HepG2 (cell line): ENCODE results near the gene LRFN2. TPM values are rescaled to one million over a fixed set of nuclear protein-coding genes. Genes with fewer than 3 reads are reported as not detected.

Experiments
- ATAC-seq: fragments of 200-7000 bp; cut with Tn5 transposase; 3 replicates; pipeline ENCODE4 v1.9.1; 2020; ENCODE audit warnings: mild to moderate bottlenecking, moderate library complexity
- BruUV-seq: library from RNA; stranded (reverse); fragments of 400-500 nt; replicated peaks from 2 replicates; lab custom pipeline; 2021; lab: Mats Ljungman, UMichigan
- CTCF ChIA-PET: fragments of 300-600 bp; formaldehyde crosslinking; extraction: SDS; loops from one replicate; lab custom pipeline; 2021; ENCODE audit warnings: low total read pairs, inconsistent platforms, low intra/inter-chr PET ratio; lab: Yijun Ruan, JAX
- POLR2A ChIA-PET: fragments of 350-600 bp; sonication (Branson Sonifier 250); formaldehyde crosslinking; loops from one replicate; lab custom pipeline; 2020; ENCODE audit warnings: antibody characterized with exemption, inconsistent platforms; lab: Yijun Ruan, JAX
- DNase-seq: peaks from one replicate; pipeline ENCODE4 v3.0.0-alpha.2; 2015; ENCODE audit warnings: low spot score
- FAIRE-seq: peaks from 3 replicates; lab custom pipeline; 2011; peaks lifted over from hg19 to GRCh38; lab: Jason Lieb, UNC
- H2AFZ ChIP-seq: one replicate; pipeline ENCODE4 v1.6.1; 2011; ENCODE audit warnings: low read length, inconsistent platforms
- H3K27ac ChIP-seq: fragments of 300-600 bp; 3 replicates; pipeline ENCODE4 v1.8.0; 2011; ENCODE audit warnings: mixed run types, mild to moderate bottlenecking, mixed read lengths, low read length, inconsistent platforms; ENCODE audit not compliant: insufficient read depth; ENCODE audit errors: extremely low read length
- H3K27me3 ChIP-seq, 2 experiments: fragments of 200-600 bp in 1 of 2; 2 replicates in 1 of 2; 3 replicates in 1 of 2; pipeline versions ENCODE4 v1.6.0 to v1.8.0; 2011; ENCODE audit warnings: low read length in 2 of 2, mild to moderate bottlenecking in 2 of 2, moderate library complexity in 2 of 2, inconsistent platforms in 1 of 2; ENCODE audit not compliant: insufficient read depth in 2 of 2, control insufficient read depth in 1 of 2
- H3K36me3 ChIP-seq, 2 experiments: fragments of 200-600 bp in 1 of 2; replicated peaks in 1 of 2; 2 replicates in 1 of 2; 3 replicates in 1 of 2; pipeline versions ENCODE4 v1.5.1 to v1.8.0; 2011; ENCODE audit warnings: low read length in 2 of 2, inconsistent platforms in 1 of 2; ENCODE audit not compliant: insufficient read depth in 2 of 2, control insufficient read depth in 1 of 2
- H3K4me1 ChIP-seq: 2 replicates; pipeline ENCODE4 v1.5.1; 2012; ENCODE audit warnings: low read length, inconsistent platforms; ENCODE audit not compliant: insufficient read depth
- H3K4me2 ChIP-seq: 2 replicates; pipeline ENCODE4 v1.6.0; 2011; ENCODE audit warnings: low read depth, low read length, inconsistent platforms
- H3K4me3 ChIP-seq, 3 experiments: fragments of 200-600 bp in 1 of 3; sonication (generic), shearing (Covaris generic) in 1 of 3; replicated peaks in 1 of 3; 2 replicates each; pipeline ENCODE4 v1.5.1; 2011 to 2016; ENCODE audit warnings: low read length in 3 of 3, inconsistent platforms in 2 of 3, low read depth in 2 of 3, mild to moderate bottlenecking in 2 of 3, control low read depth in 1 of 3, mixed read lengths in 1 of 3; ENCODE audit not compliant: insufficient read depth in 1 of 3
- H3K79me2 ChIP-seq: one replicate; pipeline ENCODE4 v1.6.1; 2011; ENCODE audit warnings: low read length, inconsistent platforms; ENCODE audit not compliant: insufficient read depth
- H3K9ac ChIP-seq: 2 replicates; pipeline ENCODE4 v1.6.0; 2011; ENCODE audit warnings: mild to moderate bottlenecking, low read depth, low read length, inconsistent platforms; ENCODE audit not compliant: insufficient read depth
- H3K9me3 ChIP-seq: 2 replicates; pipeline ENCODE4 v1.5.1; 2012; ENCODE audit warnings: mild to moderate bottlenecking, low read length
- H4K20me1 ChIP-seq: 2 replicates; pipeline ENCODE4 v1.6.0; 2011; ENCODE audit warnings: inconsistent platforms, mild to moderate bottlenecking, low read length, moderate library complexity; ENCODE audit not compliant: insufficient read depth
- CEBPG ChIP-seq: IDR thresholded peaks from 2 replicates; pipeline ENCODE4 v1.6.1; 2016
- CENPBD1 ChIP-seq: sonication (generic); formaldehyde crosslinking; IDR thresholded peaks from 2 replicates; pipeline ENCODE4 v1.8.0; 2022; ENCODE audit warnings: missing genetic modification reagents, low read depth, mild to moderate bottlenecking, borderline replicate concordance
- CTCF ChIP-seq: sonication (generic); formaldehyde crosslinking; IDR thresholded peaks from 2 replicates; pipeline ENCODE4 v1.5.0; 2020; ENCODE audit warnings: mild to moderate bottlenecking, missing genetic modification reagents, moderate library complexity
- HIC2 ChIP-seq: sonication (generic); formaldehyde crosslinking; IDR thresholded peaks from 2 replicates; pipeline ENCODE4 v1.9.0; 2022; ENCODE audit warnings: low read depth, missing genetic modification reagents
- MAFF ChIP-seq: IDR thresholded peaks from 2 replicates; pipeline ENCODE4 v1.6.1; 2011; ENCODE audit warnings: low read depth, low read length, improper control_type of control experiment
- MAFK ChIP-seq, 2 experiments: IDR thresholded peaks in 1 of 2; conservative IDR thresholded peaks in 1 of 2; 2 replicates each; pipeline ENCODE4 v1.6.1; 2011; ENCODE audit warnings: improper control_type of control experiment in 2 of 2, low read length in 2 of 2
- PRMT3 ChIP-seq: sonication (generic); formaldehyde crosslinking; IDR thresholded peaks from 2 replicates; pipeline ENCODE4 v1.8.1; 2022; ENCODE audit warnings: low read depth, mild to moderate bottlenecking, moderate library complexity, missing genetic modification reagents, borderline replicate concordance
- SMC3 ChIP-seq: IDR thresholded peaks from 2 replicates; pipeline ENCODE4 v1.6.1; 2011; ENCODE audit warnings: low read length, improper control_type of control experiment
- STAG1 ChIP-seq: sonication (generic); formaldehyde crosslinking; IDR thresholded peaks from 2 replicates; pipeline ENCODE4 v1.4.0; 2020; ENCODE audit warnings: missing genetic modification reagents
- XRCC5 ChIP-seq: fragments of 200-400 bp; formaldehyde crosslinking; optimal IDR thresholded peaks from 2 replicates; pipeline ENCODE3; 2017; ENCODE audit warnings: mild to moderate bottlenecking, low read length
- ZNF496 ChIP-seq: sonication (generic); formaldehyde crosslinking; IDR thresholded peaks from 2 replicates; pipeline ENCODE4 v1.8.1; 2023; ENCODE audit warnings: mild to moderate bottlenecking, moderate library complexity, missing genetic modification reagents; ENCODE audit not compliant: insufficient replicate concordance
- ZNF616 ChIP-seq: sonication (generic); formaldehyde crosslinking; IDR thresholded peaks from 2 replicates; pipeline ENCODE4 v1.5.0; 2020; ENCODE audit warnings: low read depth, mild to moderate bottlenecking, missing genetic modification reagents
- ZNF619 ChIP-seq: sonication (generic); formaldehyde crosslinking; IDR thresholded peaks from 2 replicates; pipeline ENCODE4 v1.4.0; 2020; ENCODE audit warnings: mild to moderate bottlenecking, missing genetic modification reagents
- WGBS: methylation state at CpG from one replicate; pipeline ENCODE4 v1.1.6; 2017; ENCODE audit warnings: low lambda C conversion rate; 5-methylcytosine and 5-hydroxymethylcytosine counted together
- in situ Hi-C: cut with HindIII; loops from 2 replicates; pipeline ENCODE4 v1.10.0; 2017; ENCODE audit warnings: low pct_unique_long_range_greater_than_20kb; ENCODE audit not compliant: extremely low pct_ligation_motif_present
- intact Hi-C: fragments of 100-400 bp; cut with micrococcal nuclease; formaldehyde crosslinking; loops from one replicate; pipeline ENCODE4 v1.10.0; 2022; ENCODE audit not compliant: unreplicated experiment
- polyA plus RNA-seq, 8 experiments: library from polyadenylated mRNA; depleted of rRNA in 3 of 8; stranded (reverse) in 7 of 8; unstranded in 1 of 8; fragments of >200 nt; fragmentation: Illumina TruSeq in 4 of 8; extraction: Trizol in 4 of 8; gene quantifications; 2 replicates each; pipeline versions ENCODE4 v1.2.1 to v1.2.3, GENCODE V29; 2011 to 2016; ENCODE audit warnings: low read depth in 4 of 8, missing spikeins in 1 of 8, mixed read lengths in 1 of 8; ENCODE audit not compliant: insufficient read depth in 1 of 8
- total RNA-seq, 5 experiments: library from RNA; depleted of rRNA; stranded (reverse); fragments of >200 nt; fragmentation: Illumina TruSeq; extraction: Trizol; gene quantifications; 2 replicates each; pipeline ENCODE4 v1.2.3, GENCODE V29; 2016; ENCODE audit warnings: low read depth in 1 of 5

Gene LRFN2
- total and polyA plus RNA-seq, 2 of the 13 experiments (the other 11 are each of a cell fraction or from before 2014, with no cell fraction given) = not detected

- TF ChIP-seq CENPBD1 = no peak
- TF ChIP-seq, all 625 proteins: peak for 0
Observed at GRCh38 chr6:40551966-40552505, 35.1 kb downstream of the LRFN2 start (continued).

- FAIRE-seq (peak; percentile 74), DNase-seq (peak; percentile 54), ATAC-seq (peak; percentile 81)
- Histone ChIP-seq H3K27ac (no peak overlapping the region), H3K4me1 (no peaks in the 10 kb centered on the region), H4K20me1 (no peaks in the 10 kb centered on the region), H3K4me2 (no peak overlapping the region), H3K9ac (no peak overlapping the region), H3K4me3 (no peak overlapping the region), H3K27me3 (peaks cover 0 to 13% of the 10 kb centered on the region in 2 experiments; a peak in 4 of 5 replicates), H2AFZ (no peak overlapping the region), H3K36me3 (no peaks in the 10 kb centered on the region), H3K79me2 (no peaks in the 10 kb centered on the region), H3K9me3 (no peaks in the 10 kb centered on the region)
- TF ChIP-seq PRMT3 (CRISPR knock-in tag) (no peak), ZNF616 (CRISPR knock-in tag) (no peak), CTCF (peak; percentile 63), STAG1 (peak; percentile 37), HIC2 (no peak), SMC3 (peak; percentile 46; the same call in 1 of the 2 replicates), MAFF (peak; percentile 69), ZNF619 (CRISPR knock-in tag) (no peak), MAFK (conservative IDR thresholded peaks at IDR 0.05 in 1 of 2, IDR thresholded peaks at IDR 0.05 in 1 of 2; ENCODE audit: low read length in 2 of 2) (peak; percentile 72 to 80), XRCC5 (peak; percentile 65), CEBPG (CRISPR knock-in tag) (peak; percentile 45; the same call in 1 of the 2 replicates), ZNF496 (no peak)
- ChIA-PET CTCF (interaction anchor here (0.8 kb wide), 1 partner anchor 295 kb away, joined by 3 read pairs; no protein-coding TSS in a partner anchor), POLR2A (no interaction called here)
- WGBS = 65% methylated on average over 12 of the region's 12 CpGs
- in situ Hi-C loops (no loop called here), intact Hi-C loops (no loop called here)
- no TSS peak for BruUV-seq
Observed at GRCh38 chr6:40550202-40551101, 36.7 kb downstream of the LRFN2 start.
